Middle frontal gyrus (tissue), 1 donor: ENCODE results near the gene MTMR2.

Experiments
- DNase-seq: peaks from one replicate; pipeline ENCODE4 v3.0.0-alpha.2; 2015; ENCODE audit warnings: low spot score; ENCODE audit errors: extremely low spot score

The MTMR2 gene

DNA sequence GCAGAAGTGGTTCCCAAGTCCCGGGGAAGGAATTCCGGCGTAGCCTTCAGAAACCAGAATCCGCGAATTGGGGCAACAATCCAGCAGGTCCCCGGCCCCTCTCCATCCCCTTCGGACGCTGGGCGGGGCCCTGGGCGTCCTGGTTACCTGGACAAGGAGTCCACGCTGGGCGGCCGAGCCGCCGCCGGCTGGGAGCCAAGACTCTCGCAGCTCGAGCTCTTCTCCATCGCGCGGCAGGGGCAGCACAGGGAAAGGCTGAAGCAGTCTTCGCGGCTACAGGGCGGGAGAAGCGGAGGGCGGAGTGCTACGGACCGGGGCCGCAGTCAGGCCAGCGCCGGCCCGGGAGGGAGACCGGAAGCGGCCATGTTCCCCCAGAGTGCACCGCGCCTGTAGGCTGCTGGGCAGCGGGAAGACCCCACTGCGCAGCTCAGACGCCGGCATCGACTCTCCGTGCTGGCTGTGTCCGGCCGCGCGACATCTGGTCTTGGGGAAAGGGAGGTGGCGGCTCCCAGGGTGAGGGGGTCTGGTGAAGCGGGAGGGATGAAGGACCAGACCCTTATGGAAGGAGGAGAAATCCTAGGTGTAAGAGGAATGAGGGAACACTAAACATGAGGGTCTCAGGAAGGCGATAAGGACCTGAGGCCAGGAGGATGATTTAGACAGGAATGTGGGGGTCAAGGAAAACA is at the start of gene MTMR2:
Gene MTMR2 (minus strand): TSS at position 380 of the 686 bp plus-strand sequence. CDS start 153 bp downstream, at position 227.
- peak; percentile 64 for DNase-seq

DNA sequence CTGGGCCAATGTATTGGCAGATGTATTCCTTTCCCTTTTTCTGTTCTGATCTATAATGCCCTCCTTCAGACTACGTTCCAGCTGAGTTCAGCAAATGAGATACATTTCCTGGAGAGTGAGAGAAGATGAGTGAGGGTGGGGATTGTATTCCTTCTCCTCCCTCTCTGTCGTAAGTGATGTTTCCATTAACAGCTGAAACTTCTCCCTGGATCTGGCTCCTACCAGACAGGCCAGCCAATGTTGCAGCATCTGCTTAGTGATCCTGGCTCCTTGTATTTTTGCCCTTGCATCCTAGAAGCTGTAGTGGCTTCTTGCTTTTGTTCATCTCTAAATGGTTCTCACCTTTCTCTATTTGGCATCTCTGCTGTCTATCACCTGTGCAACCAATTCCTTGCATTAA is 48.2 kb upstream of the MTMR2 start:
- DNase-seq: no peak

DNA sequence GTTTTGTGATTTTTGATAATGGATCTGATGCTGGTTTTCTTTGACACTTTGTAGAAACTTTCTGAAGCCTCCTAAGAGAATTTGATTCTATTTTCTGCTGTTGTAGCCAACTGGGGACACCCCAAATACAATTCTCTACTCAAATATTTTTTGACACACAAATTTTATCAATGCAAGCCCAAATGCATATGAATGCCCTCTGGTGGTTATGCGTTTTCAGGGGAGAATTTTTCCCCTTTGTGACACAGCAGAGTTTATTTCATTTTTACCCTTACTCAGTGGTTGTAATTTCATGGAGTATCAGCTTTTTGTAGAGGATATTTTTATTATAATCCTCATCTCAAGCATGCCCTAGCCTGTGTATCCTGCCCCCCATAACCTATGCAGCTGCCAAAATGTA is 44.7 kb upstream of the MTMR2 start:
- no peak for DNase-seq

DNA sequence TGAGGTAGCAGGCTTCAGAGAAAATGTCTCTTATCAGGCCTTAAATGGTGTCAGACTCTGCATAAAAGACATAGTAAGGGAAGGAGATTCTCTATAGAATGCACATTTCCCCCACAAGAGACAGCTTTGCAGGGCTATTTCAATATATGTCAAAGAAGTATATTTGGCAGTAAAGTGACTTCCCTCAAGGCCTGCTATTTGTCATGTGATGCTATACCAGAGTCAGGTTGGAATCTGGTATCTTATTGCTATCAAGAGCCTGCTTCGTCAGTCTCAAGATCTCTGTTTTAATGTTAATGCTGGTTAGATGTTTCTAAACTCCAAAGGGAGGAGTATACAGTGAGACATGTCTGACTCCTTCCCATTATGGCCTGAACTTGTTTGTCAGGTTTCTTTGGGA is 40.4 kb upstream of the MTMR2 start:
- no peak for DNase-seq

DNA sequence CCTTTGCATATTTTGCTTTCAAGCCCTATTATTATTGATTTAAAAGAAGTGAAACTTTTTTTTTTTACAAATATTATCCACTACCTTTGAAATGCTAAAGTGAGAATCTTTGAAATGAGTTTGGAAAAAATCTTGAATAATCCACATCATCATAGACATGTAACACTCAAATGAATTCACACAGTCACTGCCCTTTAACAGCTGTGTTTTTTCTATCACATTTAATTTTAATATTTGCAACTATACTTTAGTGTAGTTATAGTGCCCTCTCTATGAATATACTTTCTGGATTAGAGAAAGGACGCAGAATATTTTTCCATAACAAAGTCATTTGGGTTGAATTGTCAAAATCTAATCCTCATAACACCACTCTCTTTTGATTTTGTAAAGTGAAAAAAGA is 37.9 kb upstream of the MTMR2 start:
- DNase-seq: no peak

DNA sequence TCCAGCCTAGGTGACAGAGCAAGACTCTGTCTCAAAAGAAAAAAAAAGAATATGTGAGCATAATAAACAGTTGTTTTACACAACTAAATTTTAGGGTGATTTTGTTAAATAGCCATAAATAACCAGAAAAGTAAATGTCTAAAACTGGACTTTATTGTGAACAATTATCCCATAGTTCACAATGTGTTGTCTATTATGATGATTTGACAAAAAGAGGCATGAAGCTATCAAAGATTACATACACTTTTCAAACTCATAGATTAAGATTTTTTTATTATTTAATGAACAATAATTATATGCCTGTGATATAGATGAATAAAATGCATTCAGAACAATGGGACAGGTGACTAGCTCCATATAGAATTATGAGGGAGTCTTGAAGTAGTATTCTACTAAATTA is 27.0 kb upstream of the MTMR2 start:
- DNase-seq: no peak

DNA sequence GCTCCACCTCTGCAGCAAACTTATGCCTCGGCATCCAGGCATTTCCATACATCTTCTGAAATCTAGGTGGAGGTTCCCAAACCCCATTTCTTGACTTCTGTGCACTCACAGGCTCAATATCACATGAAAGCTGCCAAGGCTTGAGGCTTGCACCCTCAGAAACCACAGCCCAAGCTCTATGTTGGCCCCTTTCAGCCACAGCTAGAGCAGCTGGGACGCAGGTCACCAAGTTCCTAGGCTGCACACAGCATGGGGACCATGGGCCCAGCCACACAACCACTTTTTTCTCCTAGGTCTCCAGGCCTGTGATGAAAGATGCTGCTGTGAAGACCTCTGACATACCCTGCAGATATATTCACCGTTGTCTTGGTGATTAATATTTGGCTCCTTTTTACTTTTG is 24.7 kb upstream of the MTMR2 start:
- no peak for DNase-seq

DNA sequence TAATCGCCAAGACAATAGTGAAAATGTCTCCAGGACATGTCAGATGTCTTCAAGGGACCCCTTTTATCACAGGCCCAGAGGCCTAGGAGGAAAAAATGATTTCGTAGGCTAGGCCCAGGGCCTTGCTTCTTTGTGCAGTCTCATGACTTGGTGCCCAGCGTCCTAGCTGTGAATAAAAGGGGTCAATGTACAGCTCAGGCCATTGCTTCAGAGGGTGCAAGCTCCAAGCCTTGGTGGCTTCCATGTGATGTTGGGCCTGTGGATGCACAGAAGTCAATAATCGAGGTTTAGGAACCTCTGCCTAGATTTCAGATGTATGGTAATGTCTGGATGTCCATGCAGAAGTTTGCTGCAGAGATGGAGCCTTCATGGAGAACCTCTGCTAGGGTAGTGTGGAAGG is 20.7 kb upstream of the MTMR2 start:
- DNase-seq: no peak

DNA sequence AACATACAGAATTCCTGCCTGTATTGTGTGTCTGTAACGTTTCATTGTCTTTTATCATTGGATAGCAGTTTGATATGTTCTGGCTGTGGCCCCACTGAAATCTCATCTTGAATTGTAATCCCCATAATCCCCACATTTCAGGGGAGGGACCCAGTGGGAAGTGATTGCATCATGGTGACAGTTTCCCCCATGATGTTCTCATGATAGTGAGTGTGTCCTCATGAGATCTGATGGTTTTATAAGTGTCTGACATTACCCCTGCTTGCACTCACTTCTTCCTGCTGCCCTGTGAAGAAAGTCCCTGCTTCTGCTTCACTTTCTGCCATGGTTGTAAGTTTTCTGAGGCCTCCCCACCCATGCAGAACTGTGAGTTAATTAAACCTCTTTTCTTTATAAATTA is 19.6 kb upstream of the MTMR2 start:
- DNase-seq: no peak

DNA sequence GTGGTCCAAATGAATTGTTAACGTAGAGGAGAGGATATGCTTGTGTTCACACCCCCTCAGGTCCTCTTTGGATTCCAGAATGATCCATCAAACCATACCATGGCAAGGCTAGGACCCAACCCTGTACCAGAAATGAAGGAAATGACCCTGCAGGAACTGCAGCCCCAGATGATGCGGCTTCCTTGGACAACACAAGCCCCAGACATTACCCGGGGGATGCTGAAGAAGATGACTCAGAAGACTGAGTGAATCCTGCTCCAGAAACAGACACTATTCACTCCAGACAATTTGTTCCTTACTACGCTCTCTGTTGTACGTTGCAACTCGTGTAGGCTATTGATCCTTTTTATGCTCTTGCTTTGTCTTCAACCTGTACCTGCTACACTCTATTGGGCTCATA is 15.2 kb upstream of the MTMR2 start:
- DNase-seq: no peak

DNA sequence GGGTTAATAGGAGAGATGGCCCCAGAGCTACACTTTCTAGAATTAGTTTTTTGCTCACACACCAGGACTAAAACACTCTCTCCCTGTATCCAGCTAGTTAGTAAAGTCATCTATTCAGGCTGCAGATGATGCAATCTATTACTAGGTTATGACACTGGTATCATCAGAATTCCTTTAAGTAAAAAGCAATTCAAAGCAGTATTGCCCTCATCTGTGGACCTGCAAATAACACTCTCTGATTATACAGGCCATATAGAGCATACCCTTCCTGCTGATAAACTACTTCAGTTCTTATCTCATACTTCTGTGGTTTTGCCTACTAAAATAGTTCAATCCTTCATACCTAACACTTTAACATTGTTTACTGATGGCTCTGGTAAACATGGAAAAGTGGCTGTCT is 13.5 kb upstream of the MTMR2 start:
- no peak for DNase-seq

DNA sequence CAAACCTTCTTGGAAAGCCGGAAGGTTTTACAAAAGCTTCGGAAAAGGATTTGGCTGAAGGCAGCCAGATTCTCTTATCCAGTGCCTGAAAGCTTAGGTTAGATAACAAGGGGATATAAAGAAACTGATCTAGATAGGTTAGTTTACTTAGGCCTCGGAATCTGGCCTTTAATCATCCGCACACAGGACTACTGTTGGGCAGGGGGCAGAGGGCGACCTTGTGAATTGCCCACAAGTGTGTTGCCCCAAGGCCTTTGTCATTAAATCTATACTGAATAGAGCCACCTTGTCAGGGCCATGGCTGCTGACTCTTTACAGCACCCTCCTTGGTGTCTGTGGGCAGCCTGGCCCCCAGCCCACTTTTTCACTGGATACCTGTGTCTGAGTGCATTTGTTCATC is 9.7 kb upstream of the MTMR2 start:
- DNase-seq: no peak

DNA sequence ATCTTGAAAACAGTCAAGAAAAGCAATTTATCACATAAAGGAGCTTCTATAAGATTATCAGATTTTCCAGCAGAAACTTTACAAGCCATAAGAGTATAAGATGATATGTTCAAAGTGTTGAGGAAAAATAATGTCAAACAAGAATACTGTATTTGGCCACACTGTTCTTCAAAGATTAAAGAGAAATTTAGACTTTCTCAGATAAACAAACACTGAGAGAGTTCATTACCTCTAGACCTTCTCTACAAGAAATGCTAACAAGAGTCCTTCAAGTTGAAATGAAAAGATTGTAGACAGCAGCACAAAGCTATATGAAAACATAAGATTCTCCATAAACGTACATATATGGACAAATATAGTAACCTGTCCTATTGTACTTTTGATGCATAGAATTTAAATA is 8.0 kb upstream of the MTMR2 start:
- no peak for DNase-seq

DNA sequence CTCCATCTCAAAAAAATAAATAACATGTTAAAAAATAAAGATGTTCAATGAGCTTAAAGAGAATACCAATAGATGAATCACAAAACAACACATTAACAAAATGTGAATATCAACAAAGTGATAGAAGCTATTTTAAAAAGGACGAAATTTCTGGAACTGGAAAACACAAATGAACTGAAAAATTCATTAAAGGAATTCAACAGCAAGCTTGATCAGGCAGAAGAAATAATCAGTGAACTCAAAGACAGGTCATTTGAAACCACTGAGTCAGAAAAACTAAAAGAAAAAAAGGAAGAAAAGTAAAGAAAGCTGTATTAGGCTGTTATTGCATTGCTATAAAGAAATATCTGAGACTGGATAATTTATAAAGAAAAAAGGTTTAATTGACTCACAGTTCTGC is 7.0 kb upstream of the MTMR2 start:
- DNase-seq: no peak

DNA sequence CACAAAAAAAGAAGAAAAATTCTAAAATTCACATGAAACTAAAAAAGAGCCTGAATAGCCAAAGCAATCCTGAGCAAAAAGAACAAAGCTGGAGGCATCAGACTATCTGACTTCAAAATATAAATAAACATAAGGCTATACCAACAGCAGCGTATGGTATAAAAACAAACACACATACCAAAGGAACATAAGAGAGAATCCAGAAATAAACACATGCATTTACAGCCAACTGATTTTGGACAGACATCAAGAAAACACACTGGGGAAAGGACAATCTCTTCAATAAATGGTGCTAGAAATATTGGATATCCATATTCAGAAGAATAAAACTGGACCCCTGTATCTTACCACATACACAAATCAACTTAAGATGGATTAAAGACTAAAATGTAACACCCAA is 2.8 kb upstream of the MTMR2 start:
- DNase-seq: no peak

DNA sequence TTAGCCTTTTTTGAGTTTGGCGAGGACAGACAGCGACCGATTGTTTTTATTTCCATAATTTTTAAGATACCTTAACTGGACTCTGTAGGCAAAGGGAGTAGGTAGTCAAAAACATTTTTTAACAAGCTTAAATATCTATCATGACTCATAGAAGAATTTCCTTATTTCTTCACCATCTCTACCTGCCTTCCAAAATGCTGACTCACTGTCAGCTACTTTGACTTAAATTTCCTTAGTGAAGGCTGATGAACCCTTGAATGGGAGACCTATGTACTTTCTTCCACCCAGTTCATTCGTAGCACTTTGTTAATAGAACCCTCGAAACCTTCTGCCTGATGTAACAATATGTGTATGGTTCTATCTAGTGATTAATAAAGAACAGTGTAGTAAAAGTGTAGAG is 1.1 kb upstream of the MTMR2 start:
- no peak for DNase-seq

DNA sequence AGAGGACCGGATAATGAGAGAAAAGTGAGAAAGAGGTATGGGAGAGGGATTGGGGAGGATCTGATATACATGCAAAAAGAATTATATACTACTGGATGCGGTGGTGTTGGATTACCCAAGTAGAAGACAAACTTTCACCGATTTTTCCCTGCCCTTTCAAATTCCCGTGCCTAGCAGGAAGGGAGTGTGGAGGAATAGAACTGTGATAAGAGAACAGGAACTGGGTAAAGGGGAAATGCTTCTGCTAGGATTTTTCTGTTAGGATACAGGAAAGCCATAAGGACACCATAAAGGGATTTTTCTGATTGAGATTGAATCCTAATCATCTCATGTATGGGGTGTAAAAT is 480 bp upstream of the MTMR2 start:
- no peak for DNase-seq

DNA sequence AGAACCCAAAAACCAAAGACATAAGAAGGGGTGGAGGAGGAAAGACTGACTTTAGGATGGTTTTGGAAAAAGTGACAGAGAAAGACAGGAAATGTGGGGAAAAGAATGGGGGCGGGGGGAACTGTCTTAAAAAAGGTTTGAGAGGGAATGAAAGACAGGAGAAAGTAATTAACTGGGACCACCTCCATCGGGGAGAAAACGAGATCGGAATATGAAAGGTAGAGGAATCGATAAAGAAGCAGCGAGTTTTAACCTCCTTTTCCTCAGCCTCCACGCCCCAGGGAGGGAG is 524 bp downstream of the MTMR2 start:
- DNase-seq: no peak

DNA sequence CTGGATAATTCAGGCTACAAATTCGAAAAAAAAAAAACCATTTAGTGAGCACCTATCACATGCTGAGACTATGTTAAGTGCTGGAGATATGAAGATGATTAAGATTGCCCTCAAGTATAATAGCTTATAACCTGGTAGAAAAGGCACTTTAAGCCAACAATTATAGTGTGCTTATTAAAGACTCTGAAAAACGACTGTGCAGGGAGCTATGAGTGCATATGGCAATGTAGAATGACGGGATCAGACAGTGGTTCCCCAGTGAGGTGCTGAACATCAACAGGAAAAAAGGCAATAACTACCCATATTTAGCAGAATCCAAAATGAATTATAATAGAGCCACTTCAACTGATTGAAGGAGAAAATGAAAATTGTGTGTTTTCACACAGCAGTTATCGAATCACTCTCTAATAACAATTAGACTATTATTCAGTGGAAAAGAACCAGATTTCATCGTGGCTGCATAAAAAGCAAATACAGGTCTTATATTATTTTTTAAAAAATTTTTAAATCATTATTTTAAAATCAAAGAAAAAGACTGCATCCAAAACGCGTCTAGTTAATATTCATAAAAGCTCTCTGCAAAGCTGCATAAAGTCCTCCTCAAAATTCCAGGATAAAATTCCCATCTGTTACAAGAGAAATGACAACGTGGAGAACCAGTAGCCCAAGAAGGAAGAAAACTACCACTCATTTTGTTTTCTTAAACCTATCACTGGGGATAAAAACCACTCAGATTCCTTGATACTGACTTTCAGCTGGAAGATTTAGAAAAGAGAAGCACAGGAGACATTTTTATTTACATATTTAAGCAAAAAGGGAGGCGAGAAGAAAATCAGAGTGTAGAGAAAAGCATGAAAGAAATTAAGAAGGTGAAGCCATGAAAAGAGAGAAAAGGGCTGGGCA is 1.1 kb downstream of the MTMR2 start:
- DNase-seq: no peak

DNA sequence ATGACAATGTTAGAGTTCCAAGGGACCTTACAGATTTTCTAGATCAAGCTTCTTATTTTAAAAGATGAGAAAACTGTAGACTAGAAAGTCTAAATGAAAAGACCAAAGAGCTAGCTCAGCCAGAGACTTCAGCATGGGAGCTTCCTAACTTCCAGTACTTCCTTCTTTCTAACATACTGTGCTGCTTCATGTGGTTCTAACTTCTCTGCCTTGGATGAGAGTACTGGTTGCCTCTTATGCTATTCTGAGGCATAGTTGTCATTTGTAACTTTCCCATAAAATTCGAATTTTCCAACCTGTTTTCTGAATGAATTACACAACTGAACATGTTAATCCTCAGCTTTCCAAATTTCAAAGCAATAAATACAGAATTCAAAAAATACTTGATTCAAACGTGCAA is 1.8 kb downstream of the MTMR2 start:
- no peak for DNase-seq

DNA sequence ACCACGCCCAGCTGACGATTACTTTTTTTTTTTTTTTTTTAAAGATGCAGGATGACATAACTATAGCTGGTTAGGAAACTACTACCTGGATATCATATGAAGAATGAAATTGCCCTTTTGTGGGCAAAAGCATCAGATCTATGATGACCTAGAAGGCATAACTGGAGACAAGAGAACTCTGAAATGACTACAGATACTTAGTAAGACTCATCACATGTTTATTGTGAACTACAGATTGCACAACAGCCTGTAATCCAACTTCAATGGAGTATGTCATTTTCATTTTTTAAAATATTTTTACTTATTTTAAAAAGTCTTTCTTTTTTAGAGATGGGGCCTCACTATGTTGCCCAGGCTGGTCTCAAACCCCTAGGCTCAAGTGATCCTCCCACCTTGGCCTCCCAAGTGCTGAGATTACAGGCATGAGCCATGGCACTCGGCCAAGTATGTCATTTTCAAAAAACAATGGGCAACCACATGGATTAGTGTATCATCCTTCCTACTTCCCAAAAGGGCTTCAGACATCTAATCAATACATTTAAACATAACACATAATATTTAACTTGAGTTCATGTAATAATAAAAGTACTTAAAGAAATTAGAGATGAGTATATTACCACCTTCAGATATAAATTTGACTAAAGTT is 3.3 kb downstream of the MTMR2 start:
- no peak for DNase-seq

DNA sequence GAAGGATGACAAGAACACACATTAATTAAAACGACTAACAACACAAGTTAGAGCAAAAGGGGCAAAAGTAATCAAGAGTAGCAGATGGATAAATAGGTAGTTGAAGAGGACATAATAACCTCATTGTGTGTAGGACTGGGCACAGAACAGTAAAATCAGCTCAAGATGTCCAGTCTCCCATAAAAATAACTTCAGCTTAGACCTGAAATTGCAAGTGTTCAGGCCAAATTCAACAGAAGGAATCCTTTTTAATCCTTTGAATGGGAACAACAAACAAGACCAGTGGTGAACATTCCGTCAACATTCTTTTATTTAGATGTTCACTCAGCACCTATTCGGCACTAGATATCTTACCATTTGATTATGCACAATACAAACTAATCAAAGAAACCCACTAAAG is 4.4 kb downstream of the MTMR2 start:
- DNase-seq: no peak

DNA sequence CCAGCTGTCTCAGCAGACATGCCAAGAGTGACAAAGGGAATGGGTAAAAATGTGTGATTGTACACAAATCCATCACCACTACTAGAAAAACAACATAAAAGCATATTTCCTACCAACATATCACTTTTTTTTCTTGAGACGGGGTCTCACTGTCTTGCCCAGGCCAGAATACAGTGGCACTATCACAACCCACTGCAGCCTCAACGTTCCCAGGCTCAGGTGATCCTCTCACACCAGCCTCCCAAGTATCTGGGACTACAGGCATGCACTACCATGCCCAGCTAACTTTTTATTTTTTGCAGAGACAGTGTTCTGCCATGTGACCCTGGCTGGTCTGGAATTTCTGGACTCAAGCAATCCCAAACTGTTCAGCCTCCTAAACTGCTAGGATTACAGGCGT is 5.2 kb downstream of the MTMR2 start:
- DNase-seq: no peak
